ENCODE data around the gene ACTL7A. TPM values are rescaled to one million over a fixed set of nuclear protein-coding genes. Genes with fewer than 3 reads are reported as not detected.
"Not testable (repeated sequence)": the region's sequence is repeated elsewhere in the genome, so short reads cannot be mapped to it uniquely, and the experiment has no call there.

The ACTL7A gene
- total and polyA plus RNA-seq, 9 of the 15 experiments (the other 6 are each of a cell fraction or from before 2014, with no cell fraction given): not detected

GRCh38 chr9:108845947-108846346, 16.1 kb upstream of the ACTL7A start (continued):
- TF ChIP-seq EWSR1 (IDR thresholded peaks at IDR 0.05; ENCODE audit: borderline replicate concordance, low read depth, partially characterized antibody) (no peak), MLLT1 (IDR thresholded peaks at IDR 0.05) (no peak), MAFG (tag; conservative IDR thresholded peaks at IDR 0.05) (no peak), ZC3H8 (IDR thresholded peaks at IDR 0.05) (no peak), ZNF431 (CRISPR knock-in tag; IDR thresholded peaks at IDR 0.05) (no peak), JUN (IDR thresholded peaks at IDR 0.05; ENCODE audit: borderline replicate concordance, low read depth, low read length) (no peak), JUN (CRISPR knock-in tag; IDR thresholded peaks at IDR 0.05; ENCODE audit: borderline replicate concordance) (no peak), ZNF318 (IDR thresholded peaks at IDR 0.05; ENCODE audit: borderline replicate concordance in 1 of 2, low read depth in 1 of 2) (no peak), THRB (CRISPR knock-in tag; conservative IDR thresholded peaks at IDR 0.05) (no peak), ZNF668 (CRISPR knock-in tag; IDR thresholded peaks at IDR 0.05) (no peak)

- POLR2A ChIA-PET; H2AFZ ChIP-seq (ENCODE audit: low read depth, low read length); ATAC-seq: not testable (repeated sequence)
Observed at GRCh38 chr9:108848296-108848695, 13.8 kb upstream of the ACTL7A start.

More at GRCh38 chr9:108848296-108848695, 13.8 kb upstream of the ACTL7A start:
- DNase-seq (ENCODE audit: extremely low read depth in 1 of 4, low spot score in 3 of 4); H3K9ac ChIP-seq (ENCODE audit: insufficient read depth in 1 of 2, low read depth in 2 of 2, low read length in 2 of 2); H3K27ac ChIP-seq (ENCODE audit: extremely low read depth, low read depth, low read length); CTCF ChIA-PET (ENCODE audit: low intra/inter-chr PET ratio); intact Hi-C loops (cut with micrococcal nuclease); H3K4me3 ChIP-seq; H3K9me1 ChIP-seq (ENCODE audit: control insufficient read depth, insufficient read depth, low read length); FAIRE-seq; BruUV-seq (replicated peaks); H3K79me2 ChIP-seq (ENCODE audit: control insufficient read depth, insufficient read depth, low read length); H3K4me1 ChIP-seq (replicated peaks in 1 of 2; ENCODE audit: control insufficient read depth in 2 of 2, insufficient read depth in 2 of 2, low read length in 2 of 2); H3K36me3 ChIP-seq (ENCODE audit: control insufficient read depth, insufficient read depth, low read length); in situ Hi-C loops (cut with MboI); H4K20me1 ChIP-seq (replicated peaks; ENCODE audit: control insufficient read depth, insufficient read depth, low read length); H3K4me2 ChIP-seq (ENCODE audit: insufficient read depth, low read length); H3K9me3 ChIP-seq (replicated peaks; ENCODE audit: control insufficient read depth, insufficient read depth, low read depth, low read length): not testable (repeated sequence)
- 1% methylated on average over 8 of the region's 8 CpGs for WGBS (ENCODE audit: insufficient coverage, low coverage, missing lambda C conversion rate)
- H3K27me3 ChIP-seq (ENCODE audit: control insufficient read depth in 2 of 2, insufficient read depth in 2 of 2, low read length in 2 of 2): peaks cover 8 to 11% of the 10 kb centered on the region in 2 experiments; a peak in 4 of 5 replicates

All from K562 (cell line).